Stimulated activated CD8-positive, alpha-beta memory T cell treated with anti-CD3 and anti-CD28 coated beads, Interleukin-15, amount 100 ng/mL, for 1 hour (primary cell): ENCODE results near the gene RUFY2.

Experiments
- DNase-seq: peaks from one replicate; pipeline ENCODE4 v3.0.0-alpha.2; 2020; ENCODE audit warnings: low read depth

RUFY2 gene

GRCh38 chr10:68364101-68364886 is 42.8 kb downstream of the RUFY2 start:
- no peak for DNase-seq

DNA sequence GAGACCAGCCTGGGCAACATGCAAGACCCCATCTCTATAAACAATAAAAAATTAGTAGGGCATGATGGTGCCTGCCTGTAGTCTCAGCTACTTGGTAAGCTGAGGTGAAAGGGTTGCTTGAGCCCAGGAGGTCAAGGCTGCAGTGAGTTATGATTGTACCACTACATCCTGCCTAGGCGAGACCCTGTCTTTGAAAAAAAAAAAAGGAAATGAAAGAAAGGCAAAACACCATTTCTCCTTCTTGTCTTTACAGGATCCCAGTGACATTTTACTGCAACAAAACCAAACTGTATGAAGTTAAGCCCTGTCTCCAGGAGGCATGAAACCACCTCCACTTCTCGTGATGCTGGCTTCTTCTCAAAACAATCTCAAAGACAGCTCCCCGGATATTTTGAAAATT is 44.5 kb downstream of the RUFY2 start:
- no peak for DNase-seq

GRCh38 chr10:68359189-68359588 is 47.9 kb downstream of the RUFY2 start:
- no peak for DNase-seq

- no peak for DNase-seq
These were observed 53.5 kb downstream of the RUFY2 start for GRCh38 chr10:68353537-68353936.

DNA sequence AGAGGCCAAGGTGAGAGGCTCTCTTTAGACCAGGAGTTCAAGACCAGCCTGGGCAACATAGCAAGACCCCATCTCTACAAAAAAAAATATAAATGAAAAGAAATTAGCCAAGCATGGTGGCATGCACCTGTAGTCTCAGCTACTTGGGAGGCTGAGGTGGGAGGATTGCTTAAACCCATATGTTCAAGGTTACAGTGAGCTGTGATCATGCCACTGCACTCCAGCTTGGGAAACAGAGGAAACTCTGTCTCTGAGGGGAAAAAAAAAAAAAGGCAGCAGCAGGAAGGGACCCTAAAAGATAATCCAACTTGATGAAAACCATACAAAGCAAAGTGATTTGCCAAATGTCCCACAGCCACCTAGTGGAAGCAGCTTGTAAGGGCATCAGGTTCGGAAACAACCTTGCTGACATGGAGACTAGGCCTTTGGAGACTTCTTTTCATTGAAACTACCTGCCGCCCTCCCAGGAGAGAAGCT is 58.8 kb downstream of the RUFY2 start:
- DNase-seq: peak; percentile 13

DNA sequence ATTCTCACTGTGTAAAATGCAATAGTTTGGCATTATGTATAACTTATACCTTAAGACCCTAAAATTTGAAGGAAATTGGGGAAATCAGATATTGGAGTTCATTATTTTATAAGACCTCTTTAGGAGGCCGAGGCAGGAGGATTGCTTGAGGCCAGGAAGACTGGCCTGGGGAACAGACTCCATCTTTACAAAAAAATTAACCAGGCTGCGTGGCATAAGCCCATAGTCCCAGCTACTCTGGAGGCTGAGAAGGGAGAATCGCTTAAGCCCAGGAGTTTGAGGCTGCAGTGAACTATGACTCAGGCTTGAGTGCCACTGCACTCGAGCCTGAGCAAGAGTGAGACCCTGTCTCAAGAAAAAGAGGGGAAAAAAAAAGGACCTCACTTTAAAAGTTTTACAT is 60.3 kb downstream of the RUFY2 start:
- DNase-seq: no peak

DNA sequence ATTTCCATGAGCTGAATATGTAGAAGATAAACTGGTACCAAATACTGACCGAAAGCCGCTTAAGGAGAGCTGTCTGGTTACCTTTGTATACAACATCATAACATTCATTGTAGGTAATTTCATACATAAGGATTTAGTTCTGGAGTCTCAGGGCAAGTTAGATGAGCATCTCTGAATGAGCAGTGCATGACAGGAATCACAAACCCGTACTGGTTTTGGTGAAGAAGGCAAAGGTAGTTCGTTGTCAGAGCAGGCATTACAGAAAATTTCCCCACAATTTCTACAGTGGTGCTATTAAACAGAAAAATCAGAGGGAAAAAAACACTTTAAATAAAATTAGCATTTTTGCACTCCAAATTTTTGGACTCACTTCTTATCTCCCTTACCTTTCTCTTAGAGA is 61.5 kb downstream of the RUFY2 start:
- no peak for DNase-seq

- no peak for DNase-seq
These were observed 64.1 kb downstream of the RUFY2 start for GRCh38 chr10:68342909-68343516.

DNA sequence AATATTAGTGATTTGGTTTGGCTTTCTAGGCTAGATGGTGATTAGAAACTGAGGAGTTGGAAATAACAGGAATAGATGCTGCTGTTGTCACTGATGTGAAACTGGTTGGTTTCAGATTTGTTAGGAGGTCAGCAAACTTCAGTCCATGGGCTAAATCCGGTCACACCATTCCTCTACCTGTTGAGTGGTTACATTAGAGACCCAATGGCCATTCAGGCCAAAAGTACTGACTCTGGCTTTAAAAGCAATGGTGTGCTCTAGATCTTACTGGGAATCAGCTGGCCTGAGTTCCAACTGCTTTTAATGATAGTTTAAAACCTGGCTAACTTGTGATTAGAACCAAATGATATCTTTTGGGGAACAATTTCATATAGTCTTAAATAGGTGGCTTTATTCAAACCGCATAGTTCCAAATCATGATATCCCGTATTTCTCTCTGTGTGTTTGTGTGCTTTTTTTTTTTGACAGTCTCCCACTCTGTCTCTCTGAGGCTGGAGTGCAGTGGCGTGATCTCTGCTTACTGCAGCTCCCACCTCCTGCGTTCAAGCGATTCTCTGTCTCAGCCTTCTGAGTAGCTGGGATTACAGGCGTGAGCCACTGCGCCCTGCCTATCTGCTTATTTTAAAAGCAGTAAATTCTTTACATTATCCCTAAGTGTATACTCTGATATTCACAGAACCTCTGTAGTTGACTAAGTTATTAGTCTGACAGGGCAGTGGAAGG is 66.6 kb downstream of the RUFY2 start:
- DNase-seq: no peak

DNA sequence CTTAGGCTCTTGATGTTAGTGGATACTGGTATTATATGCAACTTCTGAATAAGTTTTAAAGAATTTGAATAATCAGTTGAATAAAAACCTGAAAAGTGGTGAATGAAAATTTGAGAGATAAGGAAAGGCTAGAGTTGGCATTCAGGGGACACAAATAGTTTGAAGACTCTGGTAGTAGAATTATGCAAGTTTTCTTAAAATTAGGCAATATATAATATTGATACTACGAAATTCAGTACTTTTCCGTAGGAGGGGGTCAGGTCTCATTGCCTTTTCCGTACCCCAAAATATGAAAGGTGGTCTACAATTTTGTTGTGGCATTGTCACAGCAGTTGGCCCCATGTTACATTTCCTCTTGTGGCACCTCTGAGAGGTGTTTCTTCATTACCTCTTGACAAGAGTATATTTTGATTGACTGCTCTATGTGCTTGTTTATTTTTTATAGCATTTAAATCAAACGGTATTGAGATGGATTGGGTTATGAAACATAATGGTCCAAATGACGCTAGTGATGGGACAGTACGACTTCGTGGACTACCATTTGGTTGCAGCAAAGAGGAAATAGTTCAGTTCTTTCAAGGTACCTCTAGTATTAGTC is 70.2 kb downstream of the RUFY2 start:
- no peak for DNase-seq

GRCh38 chr10:68334672-68335467 is 72.2 kb downstream of the RUFY2 start:
- DNase-seq: no peak

GRCh38 chr10:68333440-68334431 is 73.3 kb downstream of the RUFY2 start:
- no peak for DNase-seq

DNA sequence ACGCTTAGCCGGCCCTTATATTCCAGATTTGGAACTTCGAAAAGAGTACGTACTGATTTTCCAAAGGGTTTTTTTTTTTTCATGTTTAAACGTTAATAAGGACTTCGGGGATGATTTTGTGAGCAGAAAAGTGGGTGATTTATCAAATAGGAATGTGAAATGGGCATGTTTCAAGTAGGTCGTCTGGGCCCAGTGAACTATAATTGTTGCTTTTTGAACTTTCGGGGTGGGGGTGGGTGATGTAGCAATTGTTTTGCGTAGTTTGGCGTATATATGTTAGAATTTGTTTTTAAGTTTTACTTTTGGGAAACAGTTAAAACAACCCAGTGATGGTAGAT is 74.0 kb downstream of the RUFY2 start:
- DNase-seq: no peak

DNA sequence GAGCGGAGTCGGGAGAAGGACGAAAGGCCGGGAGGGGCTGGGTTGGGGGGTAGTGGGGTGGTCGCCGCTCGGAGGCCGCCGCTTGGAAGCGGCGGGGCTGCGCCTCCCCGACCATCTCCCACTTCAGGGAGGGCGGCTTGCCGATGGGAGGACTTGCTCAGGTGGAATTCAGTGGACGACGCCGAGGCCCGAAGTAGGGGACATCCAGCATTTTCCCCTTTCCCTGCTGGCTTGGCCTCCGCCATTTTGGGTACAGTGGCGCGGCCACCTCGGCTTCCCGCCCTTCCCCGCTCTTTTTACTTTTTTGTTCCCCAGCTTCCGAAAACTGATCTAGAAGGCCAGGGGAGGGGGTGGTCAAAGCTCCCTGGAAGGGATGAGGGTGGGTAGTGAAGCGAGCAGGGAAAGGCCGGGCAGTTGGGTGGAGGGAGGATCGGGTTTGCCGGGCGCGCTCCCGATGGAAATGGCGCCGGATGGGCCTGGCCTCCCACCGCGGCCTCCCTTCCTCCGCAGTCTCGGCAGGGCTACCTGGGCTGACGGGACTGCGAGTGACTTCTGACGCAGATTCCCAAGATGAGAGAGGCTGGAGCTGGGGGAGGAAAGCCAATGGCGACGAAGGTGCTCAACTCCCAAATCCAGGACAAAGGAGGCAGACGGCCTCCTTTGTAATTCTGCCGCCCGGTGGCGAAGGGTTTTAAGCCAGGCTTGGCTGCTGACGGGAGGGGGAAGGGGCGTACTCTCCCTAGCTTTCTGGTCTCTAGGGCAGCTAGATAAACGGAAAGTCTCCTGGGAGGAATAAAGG is 74.6 kb downstream of the RUFY2 start, which contains the start of gene PBLD:
Gene PBLD, minus strand, starts transcription at position 670 of the 799 bp plus-strand sequence. CDS start 26,084 bp downstream, outside the sequence.
- peak; percentile 20 for DNase-seq

DNA sequence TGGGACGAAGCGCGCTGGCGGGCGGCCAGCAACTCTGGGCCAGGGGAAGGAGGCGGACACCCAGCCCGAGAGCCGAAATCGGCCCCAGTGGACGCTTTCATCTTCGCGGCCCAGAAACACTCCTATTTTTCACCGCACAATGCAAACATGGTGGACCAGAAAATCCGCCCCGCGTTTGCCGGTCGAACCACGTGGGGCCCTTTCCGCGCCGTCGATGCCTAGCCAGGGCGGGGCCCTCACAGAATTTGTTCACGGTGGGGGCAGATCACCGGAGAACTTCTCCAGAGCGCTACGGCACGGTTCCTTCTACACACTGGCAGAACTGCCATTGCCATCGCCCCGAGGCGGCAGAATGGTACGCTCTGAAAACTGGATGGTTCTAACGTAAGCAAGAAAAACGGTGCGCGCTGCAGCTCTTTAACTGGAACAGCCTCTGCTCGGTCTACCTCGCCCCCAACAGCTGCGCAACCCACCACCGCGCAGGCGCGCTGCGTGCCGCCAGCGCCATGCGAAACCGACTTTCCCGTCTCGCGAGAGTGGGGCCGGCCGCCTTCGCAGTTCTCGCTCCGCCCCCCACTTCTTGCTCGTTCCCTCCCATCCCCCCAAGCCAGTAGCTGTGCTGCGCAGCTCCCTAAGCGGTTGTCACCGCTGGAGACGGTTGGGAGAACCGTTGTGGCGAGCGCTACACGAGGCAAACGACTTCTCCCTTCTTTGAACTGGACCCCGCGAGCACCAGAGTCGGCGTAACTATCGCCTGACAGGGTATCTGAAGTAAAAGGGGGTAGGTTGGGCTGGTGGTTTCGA is 75.4 kb downstream of the RUFY2 start, which contains the start of gene HNRNPH3:
Gene HNRNPH3, plus strand, starts transcription at position 610 of the 804 bp plus-strand sequence. CDS start 5,158 bp downstream, outside the sequence.
- peak; percentile 94 for DNase-seq

DNA sequence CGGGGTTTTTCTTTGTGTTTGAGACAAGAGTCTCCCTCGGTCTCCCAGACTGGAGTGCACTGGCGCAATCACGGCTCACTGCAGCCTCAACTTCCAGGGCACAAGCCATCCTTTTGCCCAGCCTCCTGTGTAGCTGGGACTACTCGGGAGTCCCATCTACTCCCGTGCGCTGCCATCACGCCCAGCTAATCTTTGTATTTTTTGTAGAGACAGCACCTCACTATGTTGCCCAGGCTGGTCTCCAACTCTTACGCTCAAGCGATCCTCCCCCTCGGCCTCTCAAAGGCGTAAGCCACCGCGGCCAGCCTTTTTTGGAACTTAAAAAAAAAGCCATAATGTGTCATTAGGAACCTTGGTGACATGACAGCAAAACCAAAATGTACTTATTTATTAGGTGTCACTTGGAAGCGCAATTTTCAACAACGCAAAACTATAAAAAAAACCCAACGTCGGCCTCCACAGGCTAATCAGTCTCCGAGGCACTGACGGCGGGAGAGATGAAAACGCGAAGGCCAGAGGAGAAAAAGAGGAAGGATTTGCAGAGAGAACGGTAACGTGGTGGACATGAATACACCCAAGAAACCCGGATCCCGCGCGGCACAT is 76.1 kb downstream of the RUFY2 start:
- no peak for DNase-seq

GRCh38 chr10:68329506-68329861 is 77.6 kb downstream of the RUFY2 start:
- DNase-seq: no peak
